Endothelial cell of umbilical vein (primary cell): ENCODE results near the gene VSIR. TPM values are rescaled to one million over a fixed set of nuclear protein-coding genes. Genes with fewer than 3 reads are reported as not detected.

Source experiments
- Bru-seq: library from RNA; stranded (reverse); fragments of 400-500 nt; gene quantifications from one replicate; lab custom pipeline; 2021; lab: Mats Ljungman, UMichigan
- BruChase-seq, 2 experiments: library from RNA; stranded (reverse); fragments of 400-500 nt; gene quantifications; one replicate each; lab custom pipeline; 2021; lab: Mats Ljungman, UMichigan
- BruUV-seq: library from RNA; stranded (reverse); fragments of 400-500 nt; replicated peaks from 2 replicates; lab custom pipeline; 2021; lab: Mats Ljungman, UMichigan
- CTCF ChIA-PET: fragments of 300-600, 350-600 bp; sonication (Branson Sonifier 250); formaldehyde crosslinking; loops from one replicate; lab custom pipeline; 2021; ENCODE audit warnings: antibody characterized with exemption, inconsistent platforms; lab: Charles Lee
- POLR2A ChIA-PET: fragments of 300-600, 350-600 bp; sonication (Branson Sonifier 250); formaldehyde crosslinking; loops from one replicate; lab custom pipeline; 2021; ENCODE audit warnings: antibody characterized with exemption, inconsistent platforms; lab: Charles Lee
- DNase-seq: peaks from one replicate; pipeline ENCODE4 v3.0.0-alpha.2; 2011; ENCODE audit warnings: low read depth, low spot score
- FAIRE-seq: peaks from 2 replicates; lab custom pipeline; 2011; peaks lifted over from hg19 to GRCh38; lab: Jason Lieb, UNC
- H2AFZ ChIP-seq: 2 replicates; pipeline ENCODE4 v1.6.0; 2012; ENCODE audit warnings: low read depth, low read length, control low read depth, inconsistent platforms
- H3K27ac ChIP-seq: 2 replicates; pipeline ENCODE4 v1.5.1; 2011; ENCODE audit warnings: low read depth, mild to moderate bottlenecking, control low read depth, low read length, moderate library complexity; ENCODE audit not compliant: insufficient read depth
- H3K27me3 ChIP-seq, 2 experiments: 2 replicates each; pipeline versions ENCODE4 v1.6.0 to v1.6.1; 2011; ENCODE audit warnings: low read length in 2 of 2, mixed read lengths in 1 of 2; ENCODE audit not compliant: control insufficient read depth in 2 of 2, insufficient read depth in 2 of 2
- H3K36me3 ChIP-seq, 2 experiments: 2 replicates in 1 of 2; 3 replicates in 1 of 2; pipeline ENCODE4 v1.5.1; 2011; ENCODE audit warnings: low read length in 2 of 2, mild to moderate bottlenecking in 1 of 2, moderate library complexity in 1 of 2; ENCODE audit not compliant: control insufficient read depth in 2 of 2, insufficient read depth in 2 of 2; ENCODE audit errors: extremely low read depth in 1 of 2
- H3K4me1 ChIP-seq: 3 replicates; pipeline ENCODE4 v1.5.1; 2011; ENCODE audit warnings: mild to moderate bottlenecking, low read length; ENCODE audit not compliant: control insufficient read depth, insufficient read depth; ENCODE audit errors: extremely low read depth
- H3K4me2 ChIP-seq: 2 replicates; pipeline ENCODE4 v1.6.1; 2011; ENCODE audit warnings: low read length, control low read depth, mixed read lengths; ENCODE audit not compliant: insufficient read depth
- H3K4me3 ChIP-seq, 3 experiments: fragments of 200-600 bp in 1 of 3; sonication (generic), shearing (Covaris generic) in 1 of 3; replicated peaks in 1 of 3; 2 replicates each; pipeline ENCODE4 v1.5.1; 2011 to 2016; ENCODE audit warnings: control low read depth in 3 of 3, low read length in 3 of 3, mild to moderate bottlenecking in 2 of 3, inconsistent platforms in 1 of 3, low read depth in 1 of 3, moderate library complexity in 1 of 3; ENCODE audit not compliant: insufficient read depth in 1 of 3
- H3K79me2 ChIP-seq: 2 replicates; pipeline ENCODE4 v1.6.0; 2012; ENCODE audit warnings: low read length, inconsistent platforms; ENCODE audit not compliant: control insufficient read depth, insufficient read depth
- H3K9ac ChIP-seq: replicated peaks from 2 replicates; pipeline ENCODE3; 2011; ENCODE audit warnings: low read length, control low read depth; ENCODE audit not compliant: insufficient read depth; ENCODE audit errors: extremely low read depth
- H3K9me1 ChIP-seq: replicated peaks from 3 replicates; pipeline ENCODE4 v1.6.0; 2011; ENCODE audit warnings: mild to moderate bottlenecking, low read length; ENCODE audit not compliant: control insufficient read depth, insufficient read depth; ENCODE audit errors: extremely low read depth
- H3K9me3 ChIP-seq: replicated peaks from 2 replicates; pipeline ENCODE4 v1.5.1; 2012; ENCODE audit warnings: low read length, inconsistent platforms; ENCODE audit not compliant: control insufficient read depth, insufficient read depth
- H4K20me1 ChIP-seq: replicated peaks from 2 replicates; pipeline ENCODE3; 2011; ENCODE audit warnings: mild to moderate bottlenecking, low read length; ENCODE audit not compliant: control insufficient read depth, insufficient read depth; ENCODE audit errors: extremely low read depth
- EZH2 ChIP-seq: IDR thresholded peaks from 2 replicates; pipeline ENCODE4 v1.6.1; 2012; ENCODE audit warnings: borderline replicate concordance, low read depth, mild to moderate bottlenecking, moderate library complexity, low read length, inconsistent platforms; ENCODE audit not compliant: severe bottlenecking
- GATA2 ChIP-seq: IDR thresholded peaks from 2 replicates; pipeline ENCODE4 v1.7.0; 2011; ENCODE audit warnings: low read depth, mild to moderate bottlenecking, moderate library complexity, mixed read lengths, low read length; ENCODE audit not compliant: insufficient read length, insufficient read depth
- POLR2A ChIP-seq: IDR thresholded peaks from 2 replicates; pipeline ENCODE4 v1.6.1; 2012; ENCODE audit warnings: low read depth, mild to moderate bottlenecking, control low read depth, low read length
- POLR2AphosphoS5 ChIP-seq: IDR thresholded peaks from 2 replicates; pipeline ENCODE4 v1.6.1; 2012; ENCODE audit warnings: low read depth, mild to moderate bottlenecking, control low read depth, low read length, moderate library complexity; ENCODE audit not compliant: insufficient read depth
- dilution Hi-C: fragments of 300-500 bp; cut with MboI; formaldehyde crosslinking; loops from one replicate; pipeline ENCODE4 v1.15.0; 2019; ENCODE audit warnings: low sequenced_read_pairs; ENCODE audit not compliant: extremely low pct_ligation_motif_present
- intact Hi-C: fragments of 100-400 bp; cut with micrococcal nuclease; formaldehyde crosslinking; loops from one replicate; pipeline ENCODE4 v1.10.0; 2022
- long read RNA-seq: library from polyadenylated mRNA; stranded (forward); transcript quantifications from one replicate; pipeline ENCODE4 v2.0.0, GENCODE V29; 2021
- polyA minus RNA-seq, 3 experiments: library from RNA; depleted of rRNA, polyadenylated mRNA; stranded (reverse); fragments of >200 nt; gene quantifications; 1 replicate in 1 of 3; 2 replicates in 2 of 3; pipeline ENCODE4 v1.2.3, GENCODE V29; 2011
- polyA plus RNA-seq, 4 experiments: library from polyadenylated mRNA; depleted of rRNA in 3 of 4; stranded (reverse) in 3 of 4; unstranded in 1 of 4; fragments of >200 nt; gene quantifications; 2 replicates each; pipeline versions ENCODE4 v1.2.1 to v1.2.3, GENCODE V29; 2011 to 2012; ENCODE audit warnings: missing spikeins in 1 of 4
- total RNA-seq: library from RNA; stranded (reverse); gene quantifications from 2 replicates; pipeline ENCODE4 v1.2.3, GENCODE V29; 2021
- TF ChIP-seq, protein P1 (sequence below), 2 donors: IDR thresholded peaks; 1 replicate in 1 of 2; 2 replicates in 1 of 2; pipeline ENCODE4 v1.5.1; 2011; ENCODE audit warnings: low read length in 2 of 2, mild to moderate bottlenecking in 2 of 2, moderate library complexity in 2 of 2, control low read depth in 1 of 2, inconsistent platforms in 1 of 2, low read depth in 1 of 2; ENCODE audit not compliant: insufficient read depth in 1 of 2; ENCODE audit errors: extremely low read depth in 1 of 2

The VSIR gene
- total RNA-seq (4.9 and 5.1 TPM in 2 replicates), polyA plus RNA-seq (6.3 and 8.0 TPM in 2 replicates), polyA minus RNA-seq (3.4 and 4.7 TPM in 2 replicates), Bru-seq, nascent RNA (percentile 28 among the genes with signal in this experiment), BruChase-seq, experiment 1, labeled RNA remaining after a 6-hour chase (percentile 34 among the genes with signal in this experiment), BruChase-seq, experiment 2, labeled RNA remaining after a 2-hour chase (percentile 28 among the genes with signal in this experiment)
- polyA plus RNA-seq (2011; cell fraction: cytosol; rRNA removed), result 4.9 and 5.5 TPM in 2 replicates
- 3.7 and 5.2 TPM in 2 replicates for polyA plus RNA-seq (2011; cell fraction: nucleus; rRNA removed)
- polyA plus RNA-seq (2012), result 5.5 and 6.3 TPM in 2 replicates
- 4.0 TPM for polyA minus RNA-seq (2011; cell fraction: cytosol; rRNA and poly(A)+ RNA removed)
- 4.3 and 5.4 TPM in 2 replicates for polyA minus RNA-seq (2011; cell fraction: nucleus; rRNA and poly(A)+ RNA removed)
- long read RNA-seq, full-length matches to known transcripts, result 26 of 29 reads
- long read RNA-seq, partial matches to known transcripts, result 1 of 29 reads
- long read RNA-seq, other reads (novel, unspliced or antisense), result 2 of 29 reads

DNA sequence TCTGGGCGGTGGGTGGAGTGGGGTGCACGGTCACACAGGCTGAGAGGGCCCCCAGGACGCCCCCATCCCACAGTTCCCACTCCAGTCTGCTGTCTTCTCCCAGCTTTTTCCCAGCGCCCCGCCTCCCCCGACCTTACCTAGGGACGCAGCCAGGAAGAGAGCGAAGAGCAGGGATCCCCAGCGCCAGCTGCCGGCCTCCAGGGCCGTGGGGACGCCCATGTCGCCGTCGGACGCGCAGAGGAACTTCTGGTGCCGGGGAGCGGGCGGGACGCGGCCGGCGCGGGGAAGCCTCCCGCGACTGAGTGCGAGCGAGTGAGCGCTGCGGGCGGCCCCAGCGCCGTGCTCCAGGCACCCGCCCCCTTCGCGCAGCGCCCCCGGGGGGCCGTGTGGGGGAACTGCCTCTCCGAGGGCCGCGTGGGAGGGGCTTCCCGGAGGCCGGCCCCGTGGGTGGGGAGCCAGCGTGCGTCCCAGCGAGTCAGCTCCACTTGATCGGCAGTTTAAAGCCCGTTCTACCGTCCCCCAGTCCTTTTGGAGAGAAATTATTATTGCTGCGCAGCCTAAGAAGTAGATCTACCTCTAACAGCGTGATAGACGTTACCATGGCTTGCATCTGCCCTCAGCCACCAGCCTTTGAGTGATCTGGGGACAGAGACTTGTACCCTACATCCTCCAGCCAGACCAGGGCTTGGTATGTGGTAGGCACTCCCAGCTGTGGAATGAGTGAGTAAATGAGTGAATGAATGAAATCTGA lies at the start of gene VSIR:
VSIR (minus strand) TSS at position 300 of the 751 bp plus-strand sequence; CDS start at position 219, 81 bp downstream.
- peak; percentile 81 for FAIRE-seq
- H3K27ac ChIP-seq, result no peak within 1 kb of the TSS

More for the DNA sequence above, at the start of gene VSIR:
- no TSS peak for BruUV-seq
- CTCF ChIA-PET, result interaction anchor here (0.6 to 3.8 kb wide), 38 partner anchors 9 to 458 kb away, joined by 3 to 21 read pairs (median 5); partner anchors contain the start of gene PSAP
- Histone ChIP-seq H3K4me3 (peak within 1 kb of the TSS; percentile 28 to 44 (median 36)), H3K9me1 (no peaks in the 10 kb centered on the region), H3K4me2 (peak within 1 kb of the TSS; percentile 28), H3K36me3 (no peaks in the 10 kb centered on the region), H3K9me3 (no peaks in the 10 kb centered on the region), H3K4me1 (peaks cover 25% of the 10 kb centered on the region), H3K9ac (peak within 1 kb of the TSS; percentile 54), H4K20me1 (no peaks in the 10 kb centered on the region), H3K79me2 (no peaks in the 10 kb centered on the region), H2AFZ (peak within 1 kb of the TSS; percentile 85), H3K27me3 (no peaks in the 10 kb centered on the region)
- POLR2A ChIA-PET, result no interaction called here
- peak; percentile 83 for DNase-seq
- no peak for TF ChIP-seq GATA2
- peak; percentile 53 for TF ChIP-seq POLR2AphosphoS5
- TF ChIP-seq, protein P1, sequence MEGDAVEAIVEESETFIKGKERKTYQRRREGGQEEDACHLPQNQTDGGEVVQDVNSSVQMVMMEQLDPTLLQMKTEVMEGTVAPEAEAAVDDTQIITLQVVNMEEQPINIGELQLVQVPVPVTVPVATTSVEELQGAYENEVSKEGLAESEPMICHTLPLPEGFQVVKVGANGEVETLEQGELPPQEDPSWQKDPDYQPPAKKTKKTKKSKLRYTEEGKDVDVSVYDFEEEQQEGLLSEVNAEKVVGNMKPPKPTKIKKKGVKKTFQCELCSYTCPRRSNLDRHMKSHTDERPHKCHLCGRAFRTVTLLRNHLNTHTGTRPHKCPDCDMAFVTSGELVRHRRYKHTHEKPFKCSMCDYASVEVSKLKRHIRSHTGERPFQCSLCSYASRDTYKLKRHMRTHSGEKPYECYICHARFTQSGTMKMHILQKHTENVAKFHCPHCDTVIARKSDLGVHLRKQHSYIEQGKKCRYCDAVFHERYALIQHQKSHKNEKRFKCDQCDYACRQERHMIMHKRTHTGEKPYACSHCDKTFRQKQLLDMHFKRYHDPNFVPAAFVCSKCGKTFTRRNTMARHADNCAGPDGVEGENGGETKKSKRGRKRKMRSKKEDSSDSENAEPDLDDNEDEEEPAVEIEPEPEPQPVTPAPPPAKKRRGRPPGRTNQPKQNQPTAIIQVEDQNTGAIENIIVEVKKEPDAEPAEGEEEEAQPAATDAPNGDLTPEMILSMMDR (IDR thresholded peaks at IDR 0.05; ENCODE audit: extremely low read depth in 1 of 2, insufficient read depth in 1 of 2, low read depth in 1 of 2, low read length in 2 of 2), result peak; percentile 84 to 87
- peak; percentile 26 for TF ChIP-seq POLR2A
- TF ChIP-seq EZH2, result no peak
- dilution Hi-C loops (no loop called here), intact Hi-C loops (loop anchor here (2.0 kb wide), 2 partner anchors 47 to 79 kb away; no protein-coding TSS in a partner anchor)
